ENCODE measurements around the gene SLC5A12.

- no peak for TF ChIP-seq CTCF (IDR thresholded peaks at IDR 0.05)
- TF ChIP-seq POLR2A (IDR thresholded peaks at IDR 0.05) = no peak
Observed at GRCh38 chr11:26715133-26715532, 6.7 kb downstream of the SLC5A12 start.
